Middle frontal gyrus (tissue), 1 donor: ENCODE results near the gene B4GALT2.
A peak's percentile ranks its signal among the peaks of the same experiment; 100 is the strongest.

Experiments used
- DNase-seq: peaks from one replicate; pipeline ENCODE4 v3.0.0-alpha.2; 2015; ENCODE audit warnings: low spot score; ENCODE audit errors: extremely low spot score

The B4GALT2 gene

DNA sequence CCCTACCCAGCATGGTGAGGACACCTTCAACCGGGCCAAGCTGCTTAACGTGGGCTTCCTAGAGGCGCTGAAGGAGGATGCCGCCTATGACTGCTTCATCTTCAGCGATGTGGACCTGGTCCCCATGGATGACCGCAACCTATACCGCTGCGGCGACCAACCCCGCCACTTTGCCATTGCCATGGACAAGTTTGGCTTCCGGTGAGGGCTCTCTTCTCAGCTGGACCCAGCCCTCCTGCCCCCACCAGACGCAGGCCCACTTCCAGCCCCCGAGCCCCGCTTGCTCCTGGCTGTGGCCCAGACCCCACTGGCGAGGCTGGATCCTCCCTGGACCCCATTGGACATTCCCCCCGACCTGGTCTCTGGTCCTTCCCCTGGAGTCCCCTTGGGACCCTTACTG is 5.8 kb downstream of the B4GALT2 start:
- no peak for DNase-seq

DNA sequence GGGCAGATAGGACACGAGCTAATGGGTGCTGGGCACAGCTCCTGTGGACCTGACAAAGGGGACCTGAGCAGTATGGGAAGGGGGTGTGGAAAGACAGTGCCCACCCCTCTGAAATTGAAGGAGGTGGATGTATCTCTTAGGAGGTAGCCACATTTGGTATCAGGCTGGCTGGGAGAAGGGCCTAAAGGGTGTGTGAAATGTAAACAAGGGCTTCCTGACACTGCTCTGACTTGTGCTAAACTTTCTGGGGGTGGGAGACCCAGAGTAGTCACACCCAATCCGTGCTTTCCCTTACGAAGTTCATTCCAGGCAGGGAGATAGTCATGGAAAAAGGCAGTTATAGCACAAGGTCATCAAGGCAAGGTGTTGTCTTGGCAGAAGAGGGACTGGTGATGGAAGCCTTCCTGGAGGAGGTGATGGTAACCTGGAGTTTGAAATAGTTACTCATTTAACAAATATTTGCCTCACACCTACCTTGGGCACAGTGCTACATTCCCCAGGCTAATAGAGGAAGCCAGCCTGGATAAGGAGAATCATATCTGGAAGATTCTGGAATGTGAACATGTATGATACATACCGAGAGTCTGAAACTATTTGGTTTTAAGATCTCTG is 7.1 kb downstream of the B4GALT2 start:
- no peak for DNase-seq

GRCh38 chr1:43986712-43987111 is 7.7 kb downstream of the B4GALT2 start:
- no peak for DNase-seq

- DNase-seq, result no peak
Measured at GRCh38 chr1:43987159-43987902, 8.3 kb downstream of the B4GALT2 start.

- no peak for DNase-seq
Measured at GRCh38 chr1:43990271-43991199, 11.5 kb downstream of the B4GALT2 start.

DNA sequence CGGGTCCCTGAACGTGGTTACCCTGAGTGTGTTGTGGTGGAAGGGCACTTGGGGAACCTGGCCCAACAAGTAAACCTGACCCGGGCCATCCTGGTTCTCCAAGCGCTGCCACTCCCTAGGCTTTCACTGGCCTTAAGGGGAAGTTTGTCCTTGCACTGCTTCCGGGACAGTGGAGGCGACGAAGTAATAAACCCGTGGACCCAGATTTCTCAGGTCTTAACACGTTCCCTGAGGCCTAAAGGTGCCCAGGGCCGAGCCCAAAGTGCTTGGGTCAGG is 12.1 kb downstream of the B4GALT2 start:
- DNase-seq, result no peak

- peak; percentile 47 for DNase-seq
Measured at GRCh38 chr1:43991476-43992231, 12.6 kb downstream of the B4GALT2 start, which contains the start of gene CCDC24. Gene CCDC24 (plus strand): TSS chr1:43991599. CDS start chr1:43991879, 280 bp downstream.

DNA sequence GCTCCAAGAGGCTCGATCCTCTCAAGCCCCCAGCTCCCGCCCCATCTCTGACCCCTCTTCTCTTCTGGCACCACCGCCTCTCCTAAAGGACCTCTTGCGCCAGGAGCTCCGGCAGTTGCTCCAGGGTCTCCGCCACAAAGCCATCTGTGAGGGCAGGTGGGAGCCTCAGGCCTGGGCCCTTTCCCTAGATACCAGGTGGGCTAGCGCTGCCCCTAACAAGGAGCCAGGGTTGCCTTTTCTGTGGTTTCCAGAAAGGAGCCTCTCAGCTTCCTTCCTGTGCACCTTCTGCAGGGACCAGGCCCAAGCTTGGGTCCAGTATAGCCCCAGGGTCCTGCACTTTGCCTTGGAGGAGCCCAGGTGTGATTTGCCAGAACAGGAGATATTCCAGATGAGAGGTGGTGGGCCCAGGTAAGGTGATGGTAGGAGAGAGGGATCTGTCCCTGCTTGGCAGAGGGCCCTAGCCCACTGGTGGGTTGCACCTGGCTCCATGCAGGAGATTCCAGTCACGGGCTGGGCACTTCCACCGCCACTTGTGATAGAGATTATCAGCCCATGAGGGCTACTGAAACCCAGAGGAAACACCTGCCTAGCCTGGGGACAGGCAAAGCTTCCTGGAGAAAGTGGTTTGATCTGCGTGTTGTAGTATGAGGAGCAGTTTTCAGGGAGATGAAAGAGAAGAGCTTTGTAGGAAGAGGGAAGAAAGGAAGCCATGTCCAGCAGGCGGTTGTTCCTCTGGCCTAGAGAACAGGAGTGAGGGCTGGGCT is 13.4 kb downstream of the B4GALT2 start:
- DNase-seq, result no peak

GRCh38 chr1:43993206-43993914 is 14.3 kb downstream of the B4GALT2 start:
- no peak for DNase-seq

DNA sequence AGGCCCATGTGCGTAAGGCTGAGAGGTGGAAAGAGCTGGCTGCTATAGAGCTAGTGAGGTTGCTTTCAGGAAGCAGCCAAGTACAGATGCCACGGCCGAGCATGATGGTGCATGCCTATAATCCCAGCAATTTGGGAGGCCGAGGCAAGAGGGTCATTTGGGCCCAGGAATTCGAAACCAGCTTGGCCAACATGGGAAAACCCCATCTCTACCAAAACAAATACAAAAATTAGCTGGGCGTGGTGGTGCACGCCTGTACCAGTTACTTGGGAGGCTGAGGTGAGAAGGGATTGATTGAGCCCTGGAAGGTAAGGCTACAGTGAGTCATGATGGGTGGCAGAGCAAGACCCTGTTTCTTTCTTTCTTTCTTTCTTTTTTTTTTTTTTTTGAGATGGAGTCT is 15.1 kb downstream of the B4GALT2 start:
- DNase-seq, result no peak

GRCh38 chr1:43994794-43995790 is 16.1 kb downstream of the B4GALT2 start:
- DNase-seq, result no peak

DNA sequence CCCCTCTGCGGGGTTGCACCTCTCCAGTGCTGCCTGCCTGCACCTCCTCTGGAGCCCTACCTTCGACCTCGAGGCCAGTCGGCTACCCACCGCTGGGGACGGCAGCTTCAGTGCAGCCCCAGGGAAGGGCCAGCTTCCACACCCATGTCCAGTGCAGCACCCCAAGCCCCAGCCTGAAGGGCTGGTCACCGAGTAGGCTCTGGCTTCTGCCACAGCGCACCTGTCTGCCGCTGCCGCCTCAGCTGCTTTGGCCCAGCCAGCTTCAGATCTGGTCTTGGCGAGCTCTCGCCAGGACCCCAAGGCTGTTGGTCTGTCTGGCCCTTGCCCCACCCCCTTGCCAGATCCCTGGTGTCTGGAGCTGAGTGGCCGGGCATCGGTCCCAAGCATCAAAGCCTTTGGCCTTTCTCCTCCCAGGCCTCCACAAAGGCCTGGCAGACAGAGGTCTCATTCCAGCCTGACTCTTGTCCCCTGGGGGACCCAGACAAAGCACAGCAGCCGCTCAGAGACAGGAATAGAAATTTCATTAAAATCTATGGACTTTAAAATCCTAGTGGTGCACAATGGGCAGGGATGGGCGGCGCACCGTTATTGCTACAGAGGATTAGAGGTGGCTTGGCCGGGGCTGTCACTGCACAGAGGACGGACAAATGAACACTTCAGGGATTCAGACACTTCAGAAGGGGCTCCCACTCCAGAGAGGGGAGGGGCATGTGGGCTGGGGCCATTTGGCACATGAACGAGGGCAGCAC is 17.1 kb downstream of the B4GALT2 start:
- no peak for DNase-seq

- DNase-seq, result no peak
Measured at GRCh38 chr1:43996733-43997115, 17.7 kb downstream of the B4GALT2 start.

DNA sequence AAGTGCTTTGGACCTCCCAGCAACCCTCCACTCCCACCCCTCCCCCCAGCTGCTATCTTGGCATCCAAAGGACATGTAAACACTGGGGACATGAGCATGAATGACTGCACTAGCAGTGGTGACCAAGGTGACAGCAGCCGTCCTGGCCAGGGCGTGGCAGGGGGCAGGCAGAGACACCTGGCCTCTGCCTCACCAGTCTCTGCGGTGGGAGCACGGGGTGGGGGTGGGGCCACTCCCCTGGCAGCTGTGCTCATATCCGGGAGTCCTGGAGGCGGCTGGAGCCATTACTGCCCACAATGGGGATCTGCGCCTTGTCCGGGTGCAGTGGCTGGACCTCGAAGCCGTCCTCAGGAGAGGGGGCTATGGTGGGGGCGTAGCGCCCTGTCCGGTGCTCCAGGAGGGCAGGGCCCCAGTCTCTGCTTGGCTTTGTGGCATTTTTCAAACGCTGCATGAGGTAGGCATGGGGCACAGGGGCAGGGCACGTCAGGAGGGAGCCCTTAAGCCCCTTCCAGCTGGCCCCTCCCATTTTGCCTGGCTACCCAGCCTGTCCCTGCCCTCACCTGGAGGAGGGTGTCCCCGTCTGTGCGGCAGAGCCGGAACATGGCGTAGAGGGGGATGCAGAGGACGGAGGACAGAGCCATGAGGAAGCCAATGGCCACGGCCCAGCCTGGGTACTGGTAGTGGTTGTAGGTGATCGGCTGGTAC is 18.4 kb downstream of the B4GALT2 start:
- DNase-seq, result no peak

DNA sequence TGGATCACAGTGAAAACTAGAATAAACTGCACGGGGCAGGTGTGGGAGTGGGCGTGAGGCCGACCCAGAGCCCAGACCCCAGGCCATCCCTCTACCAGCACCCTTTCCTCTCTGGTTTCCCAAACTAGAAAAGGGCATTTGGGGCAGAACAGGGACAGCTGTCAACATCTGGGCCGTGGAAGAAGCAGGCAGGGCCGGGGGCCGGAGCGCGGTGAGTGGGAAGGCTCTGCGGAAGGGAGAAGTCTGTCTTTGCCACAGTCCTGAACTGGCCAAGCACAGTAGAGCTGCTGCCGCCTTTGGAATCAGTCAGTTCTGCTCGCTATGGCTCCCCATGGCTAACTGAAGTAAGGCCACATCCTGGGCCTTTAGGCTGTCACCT is 19.0 kb downstream of the B4GALT2 start:
- DNase-seq, result no peak

GRCh38 chr1:43999455-43999854 is 20.4 kb downstream of the B4GALT2 start:
- no peak for DNase-seq

GRCh38 chr1:44000122-44000665 is 21.2 kb downstream of the B4GALT2 start:
- no peak for DNase-seq
